GM12878 (cell line): Measurements from ENCODE around the gene FBXL5.

Experiments
- POLR2A ChIP-seq: IDR thresholded peaks from 2 replicates; pipeline ENCODE4 v1.6.1; 2011; ENCODE audit warnings: low read depth, mild to moderate bottlenecking, low read length
- SP1 ChIP-seq: IDR thresholded peaks from one replicate; pipeline ENCODE4 v1.6.1; 2011; ENCODE audit warnings: low read depth, low read length

GRCh38 chr4:15652191-15652590 lies 3.0 kb downstream of the FBXL5 start:
- no peak for TF ChIP-seq POLR2A
- no peak for TF ChIP-seq SP1
